ENCODE data around the gene NUCB1. TPM values are rescaled to one million over a fixed set of nuclear protein-coding genes. Genes with fewer than 3 reads are reported as not detected.
"Not testable (repeated sequence)": the region's sequence is repeated elsewhere in the genome, so short reads cannot be mapped to it uniquely, and the experiment has no call there.

NUCB1 gene
- total and polyA plus RNA-seq, 5 donors from 2014 or later: 72.8 to 133 (median 88.3) TPM

DNA sequence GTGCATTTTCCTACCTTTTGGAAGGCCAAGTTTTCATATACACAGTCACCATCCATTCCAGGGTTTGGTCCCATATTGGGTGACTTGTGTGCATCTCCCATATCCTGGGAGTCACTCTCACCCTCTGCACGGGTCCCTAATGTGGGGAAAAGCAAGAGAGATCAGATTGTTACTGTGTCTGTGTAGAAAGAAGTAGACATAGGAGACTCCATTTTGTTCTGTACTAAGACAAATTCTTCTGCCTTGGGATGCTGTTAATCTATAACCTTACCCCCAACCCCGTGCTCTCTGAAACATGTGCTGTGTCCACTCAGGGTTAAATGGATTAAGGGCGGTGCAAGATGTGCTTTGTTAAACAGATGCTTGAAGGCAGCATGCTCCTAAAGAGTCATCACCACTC, 10.6 kb upstream of the NUCB1 start:
- not testable (repeated sequence) for H3K9me3 Mint-ChIP-seq; DNase-seq; ATAC-seq (ENCODE audit: low read depth in 2 of 2); H3K4me1 Mint-ChIP-seq; H3K27ac ChIP-seq (ENCODE audit: insufficient read depth, low read length, poor library complexity, severe bottlenecking); H3K4me3 Mint-ChIP-seq; H3K27ac Mint-ChIP-seq; H3K4me3 ChIP-seq (ENCODE audit: low read depth, low read length); H3K27me3 ChIP-seq (ENCODE audit: control insufficient read depth, insufficient read depth, low read length); H3K36me3 Mint-ChIP-seq; H3K36me3 ChIP-seq (ENCODE audit: control insufficient read depth, insufficient read depth, low read length); H3K4me1 ChIP-seq (ENCODE audit: control insufficient read depth, insufficient read depth, low read length, poor library complexity, severe bottlenecking); H3K9me3 ChIP-seq (ENCODE audit: control insufficient read depth in 2 of 2, low read length in 2 of 2)
- peaks cover 24% of the 10 kb centered on the region for H3K27me3 Mint-ChIP-seq

DNA sequence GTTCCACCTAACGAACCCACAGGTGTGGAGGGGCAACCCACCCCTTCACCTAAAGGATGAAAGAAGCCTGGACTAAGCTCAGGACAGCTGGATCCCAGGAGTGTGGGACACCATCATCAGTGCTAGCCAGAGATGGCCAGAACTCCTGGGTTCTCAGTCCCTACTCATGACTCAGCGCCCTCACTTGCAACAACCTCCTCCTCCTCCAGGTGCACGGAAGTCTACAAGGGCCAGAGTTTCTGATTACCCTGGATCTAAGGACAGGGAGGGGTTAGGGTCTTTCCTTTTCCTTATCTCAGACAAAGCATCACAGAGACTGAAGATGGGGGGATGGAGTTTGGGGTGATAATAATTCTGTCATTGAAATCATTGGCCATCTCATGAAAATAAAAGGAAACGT, 9.6 kb upstream of the NUCB1 start:
- peak overlapping the region in 1 of 4 donors; percentile 3 for H3K4me3 Mint-ChIP-seq
- Histone ChIP-seq H3K27me3 (ENCODE audit: control insufficient read depth, insufficient read depth, low read length) (peaks cover 10% of the 10 kb centered on the region), H3K4me1 (ENCODE audit: control insufficient read depth, insufficient read depth, low read length, poor library complexity, severe bottlenecking) (peaks cover 1% of the 10 kb centered on the region), H3K9me3 (ENCODE audit: control insufficient read depth in 2 of 2, low read length in 2 of 2) (no peaks in the 10 kb centered on the region), H3K4me3 (ENCODE audit: low read depth, low read length) (no peak overlapping the region), H3K27ac (ENCODE audit: insufficient read depth, low read length, poor library complexity, severe bottlenecking) (no peak overlapping the region), H3K36me3 (ENCODE audit: control insufficient read depth, insufficient read depth, low read length) (no peaks in the 10 kb centered on the region)
- H3K27me3 Mint-ChIP-seq: peaks cover 34% of the 10 kb centered on the region
- no peak overlapping the region for H3K27ac Mint-ChIP-seq
- peaks cover 0 to 1% (median 0%) of the 10 kb centered on the region in 7 donors for H3K9me3 Mint-ChIP-seq
- H3K36me3 Mint-ChIP-seq: no peaks in the 10 kb centered on the region
- H3K4me1 Mint-ChIP-seq: peaks cover 0 to 10% (median 2%) of the 10 kb centered on the region in 4 donors
- no peak for ATAC-seq (ENCODE audit: low read depth in 2 of 2)
- no peak for DNase-seq

DNA sequence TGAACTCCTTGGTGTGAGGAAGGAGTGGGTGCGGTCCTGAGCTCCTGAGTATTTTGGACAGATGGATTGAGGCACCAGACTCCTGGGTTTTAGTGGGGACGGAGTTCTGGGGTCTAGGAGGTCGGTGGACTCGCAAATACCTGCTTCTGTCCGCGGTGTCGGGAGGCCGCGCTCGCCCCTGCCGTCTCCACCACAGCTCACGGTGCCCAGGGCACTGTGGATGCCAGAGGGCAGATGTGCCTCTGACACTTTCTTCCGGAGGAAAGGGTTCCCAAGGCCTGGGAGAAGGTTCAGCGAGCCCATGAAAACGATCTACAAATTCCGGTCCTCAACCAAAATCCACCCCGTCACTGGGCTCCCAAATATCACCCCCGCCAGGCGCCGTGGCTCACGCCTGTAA, 4.9 kb upstream of the NUCB1 start:
- Histone ChIP-seq H3K27ac (ENCODE audit: insufficient read depth, low read length, poor library complexity, severe bottlenecking) (no peak overlapping the region), H3K4me3 (ENCODE audit: low read depth, low read length) (no peak overlapping the region), H3K4me1 (ENCODE audit: control insufficient read depth, insufficient read depth, low read length, poor library complexity, severe bottlenecking) (peaks cover 9% of the 10 kb centered on the region), H3K9me3 (ENCODE audit: control insufficient read depth in 2 of 2, low read length in 2 of 2) (no peaks in the 10 kb centered on the region), H3K36me3 (ENCODE audit: control insufficient read depth, insufficient read depth, low read length) (no peaks in the 10 kb centered on the region), H3K27me3 (ENCODE audit: control insufficient read depth, insufficient read depth, low read length) (peaks cover 10% of the 10 kb centered on the region)
- peaks cover 0 to 3% (median 0%) of the 10 kb centered on the region in 7 donors for H3K9me3 Mint-ChIP-seq
- ATAC-seq (ENCODE audit: low read depth in 2 of 2) (no peak), DNase-seq (no peak)
- no peak overlapping the region for H3K27ac Mint-ChIP-seq
- peaks cover 48% of the 10 kb centered on the region for H3K27me3 Mint-ChIP-seq
- peak overlapping the region in 3 of 4 donors; percentile 7 to 63 (median 28) for H3K4me3 Mint-ChIP-seq
- H3K36me3 Mint-ChIP-seq: no peaks in the 10 kb centered on the region
- peaks cover 0 to 29% (median 7%) of the 10 kb centered on the region in 4 donors for H3K4me1 Mint-ChIP-seq

DNA sequence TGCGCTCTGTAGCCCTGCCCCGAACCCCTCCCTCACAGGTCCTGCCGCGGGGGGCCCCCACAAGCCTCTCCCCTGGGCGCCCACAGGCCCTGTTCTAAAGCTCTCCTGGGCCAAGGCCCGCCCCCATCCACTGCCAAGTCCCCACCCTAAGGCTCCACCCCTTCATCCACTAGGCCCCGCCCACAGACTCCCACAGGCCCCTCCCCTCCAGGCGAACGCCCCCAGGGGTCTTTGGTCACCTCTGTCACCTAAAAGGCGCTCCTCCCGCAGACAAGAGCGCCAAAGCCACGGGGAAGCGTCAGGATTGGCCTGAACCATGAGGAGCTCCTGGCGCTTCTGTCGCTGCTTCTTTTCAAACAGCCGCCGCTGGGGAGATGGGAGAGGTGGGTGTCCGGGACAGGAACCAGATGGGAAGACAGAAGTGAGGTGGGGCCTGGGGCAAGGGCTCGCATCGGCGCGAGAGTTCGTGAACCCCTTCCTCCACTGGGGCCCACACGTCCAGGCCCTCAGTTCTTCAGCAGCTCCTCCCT, 3.9 kb upstream of the NUCB1 start:
- Mint-ChIP-seq H3K36me3 (peaks cover 4% of the 10 kb centered on the region), H3K27me3 (peaks cover 48% of the 10 kb centered on the region), H3K27ac (peak overlapping the region; percentile 12 to 96 (median 81)), H3K4me1 (peaks cover 0 to 36% (median 11%) of the 10 kb centered on the region in 4 donors), H3K9me3 (peaks cover 0 to 3% (median 0%) of the 10 kb centered on the region in 7 donors), H3K4me3 (peak overlapping the region; percentile 43 to 75 (median 64))
- Histone ChIP-seq H3K9me3 (ENCODE audit: control insufficient read depth in 2 of 2, low read length in 2 of 2) (no peaks in the 10 kb centered on the region), H3K27me3 (ENCODE audit: control insufficient read depth, insufficient read depth, low read length) (peaks cover 10% of the 10 kb centered on the region), H3K27ac (ENCODE audit: insufficient read depth, low read length, poor library complexity, severe bottlenecking) (no peak overlapping the region), H3K4me3 (ENCODE audit: low read depth, low read length) (no peak overlapping the region), H3K4me1 (ENCODE audit: control insufficient read depth, insufficient read depth, low read length, poor library complexity, severe bottlenecking) (peaks cover 19% of the 10 kb centered on the region), H3K36me3 (ENCODE audit: control insufficient read depth, insufficient read depth, low read length) (no peaks in the 10 kb centered on the region)
- DNase-seq (peak in 2 of 3 donors; percentile 36 to 47), ATAC-seq (ENCODE audit: low read depth in 2 of 2) (no peak)

DNA sequence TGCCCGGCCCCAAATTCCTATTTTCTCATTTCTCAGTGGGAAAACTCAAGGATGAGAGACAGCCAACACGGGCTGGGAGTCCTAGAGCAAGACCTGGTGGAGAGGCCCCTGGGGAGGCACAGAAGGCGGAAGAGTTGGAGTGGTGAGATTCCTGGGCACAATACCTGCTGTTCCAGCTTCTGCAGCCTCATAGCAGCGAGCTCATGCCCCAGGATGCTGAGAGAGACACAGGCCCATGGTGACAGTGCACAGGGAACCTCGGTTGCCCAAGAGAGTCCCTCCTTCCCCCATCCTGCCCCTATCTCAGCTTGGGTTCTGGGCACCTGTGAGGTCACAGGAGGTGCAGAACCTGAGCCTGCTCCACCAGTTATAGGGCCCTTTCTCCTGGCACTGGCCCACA, 2.9 kb upstream of the NUCB1 start:
- H3K27ac Mint-ChIP-seq: peak overlapping the region in 2 of 3 donors; percentile 12 to 34
- Histone ChIP-seq H3K36me3 (ENCODE audit: control insufficient read depth, insufficient read depth, low read length) (no peaks in the 10 kb centered on the region), H3K27me3 (ENCODE audit: control insufficient read depth, insufficient read depth, low read length) (peaks cover 8% of the 10 kb centered on the region), H3K9me3 (ENCODE audit: control insufficient read depth in 2 of 2, low read length in 2 of 2) (no peaks in the 10 kb centered on the region), H3K27ac (ENCODE audit: insufficient read depth, low read length, poor library complexity, severe bottlenecking) (no peak overlapping the region), H3K4me1 (ENCODE audit: control insufficient read depth, insufficient read depth, low read length, poor library complexity, severe bottlenecking) (peaks cover 25% of the 10 kb centered on the region), H3K4me3 (ENCODE audit: low read depth, low read length) (no peak overlapping the region)
- ATAC-seq (ENCODE audit: low read depth in 2 of 2) (no peak), DNase-seq (no peak)
- peak overlapping the region in 1 of 4 donors; percentile 43 for H3K4me3 Mint-ChIP-seq
- H3K9me3 Mint-ChIP-seq: peaks cover 0 to 1% (median 0%) of the 10 kb centered on the region in 7 donors
- peaks cover 0 to 45% (median 15%) of the 10 kb centered on the region in 4 donors for H3K4me1 Mint-ChIP-seq
- H3K27me3 Mint-ChIP-seq: peaks cover 41% of the 10 kb centered on the region
- H3K36me3 Mint-ChIP-seq: peaks cover 4% of the 10 kb centered on the region

DNA sequence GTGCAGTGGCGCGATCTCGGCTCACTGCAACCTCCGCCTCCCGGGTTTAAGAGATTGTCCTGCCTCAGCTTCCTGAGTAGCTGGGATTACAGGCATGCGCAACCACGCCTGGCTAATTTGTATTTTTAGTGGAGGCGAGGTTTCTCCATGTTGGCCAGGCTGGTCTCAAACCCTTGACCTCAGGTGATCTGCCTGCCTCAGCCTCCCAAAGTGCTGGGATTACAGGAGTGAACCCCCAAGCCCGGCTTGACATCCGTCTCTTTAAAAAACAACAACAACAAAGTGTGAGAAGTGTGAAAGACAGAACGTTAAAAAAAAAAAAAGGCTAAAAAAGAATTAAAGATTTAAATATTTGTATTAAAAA, 744 bp upstream of the NUCB1 start:
- not testable (repeated sequence) for H3K36me3 ChIP-seq (ENCODE audit: control insufficient read depth, insufficient read depth, low read length); H3K36me3 Mint-ChIP-seq; H3K9me3 Mint-ChIP-seq; H3K9me3 ChIP-seq (ENCODE audit: control insufficient read depth in 2 of 2, low read length in 2 of 2); ATAC-seq (ENCODE audit: low read depth in 2 of 2); DNase-seq; H3K27me3 ChIP-seq (ENCODE audit: control insufficient read depth, insufficient read depth, low read length)
- Histone ChIP-seq H3K4me3 (ENCODE audit: low read depth, low read length) (peak overlapping the region; percentile 83), H3K27ac (ENCODE audit: insufficient read depth, low read length, poor library complexity, severe bottlenecking) (peak overlapping the region; percentile 84), H3K4me1 (ENCODE audit: control insufficient read depth, insufficient read depth, low read length, poor library complexity, severe bottlenecking) (peaks cover 25% of the 10 kb centered on the region)
- Mint-ChIP-seq H3K4me1 (peaks cover 0 to 54% (median 19%) of the 10 kb centered on the region in 4 donors), H3K27me3 (peaks cover 25% of the 10 kb centered on the region), H3K4me3 (peak overlapping the region; percentile 82 to 99 (median 89)), H3K27ac (peak overlapping the region in 1 of 3 donors; percentile 96)

DNA sequence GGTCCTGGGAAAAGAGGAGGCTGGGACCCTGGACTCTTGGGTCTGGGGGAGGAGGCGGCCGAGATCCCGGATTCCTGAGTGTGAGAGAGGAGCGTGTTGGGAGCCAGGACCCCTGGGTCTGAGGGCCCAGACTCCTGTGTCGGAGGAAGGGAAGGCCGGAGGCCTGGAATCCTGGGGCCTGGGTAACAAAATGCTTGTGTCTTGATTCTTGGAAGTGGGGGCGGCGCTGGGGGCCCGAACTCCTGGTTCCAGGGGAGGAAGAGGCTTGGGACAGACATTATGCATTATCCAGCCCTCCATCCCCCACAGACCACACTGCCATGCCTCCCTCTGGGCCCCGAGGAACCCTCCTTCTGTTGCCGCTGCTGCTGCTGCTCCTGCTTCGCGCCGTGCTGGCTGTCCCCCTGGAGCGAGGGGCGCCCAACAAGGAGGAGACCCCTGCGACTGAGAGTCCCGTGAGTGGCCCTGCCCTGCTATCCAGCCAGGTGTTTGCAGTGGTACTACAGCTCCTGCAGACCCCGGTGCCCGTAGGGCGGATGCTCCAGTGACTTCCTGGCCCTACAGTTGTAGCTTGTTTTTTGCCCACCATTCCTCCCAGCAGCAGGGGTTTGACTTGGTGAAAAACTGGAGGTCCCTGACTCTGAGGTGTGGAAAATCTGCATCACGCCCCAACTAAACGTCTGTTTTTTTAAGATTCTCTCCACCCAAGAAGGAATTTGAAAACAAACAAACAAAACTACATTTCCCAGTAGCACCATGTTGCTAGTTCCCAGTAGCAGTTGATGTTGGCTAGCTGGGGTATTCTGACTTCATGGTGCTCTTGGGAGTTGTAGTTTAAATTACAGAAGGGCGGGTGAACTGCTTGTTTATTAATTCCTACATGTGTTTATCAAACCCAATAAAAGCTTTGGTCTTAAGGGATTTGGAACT, 630 bp downstream of the NUCB1 start:
- peak overlapping the region; percentile 83 for H3K4me3 ChIP-seq (ENCODE audit: low read depth, low read length)
- Mint-ChIP-seq H3K27me3 (peaks cover 13% of the 10 kb centered on the region), H3K27ac (peak overlapping the region; percentile 96 to 97 (median 96)), H3K36me3 (peaks cover 16% of the 10 kb centered on the region), H3K4me3 (peak overlapping the region; percentile 91 to 99 (median 96)), H3K9me3 (peaks cover 0 to 1% (median 0%) of the 10 kb centered on the region in 7 donors), H3K4me1 (peaks cover 0 to 45% (median 17%) of the 10 kb centered on the region in 4 donors)
- no peaks in the 10 kb centered on the region for H3K27me3 ChIP-seq (ENCODE audit: control insufficient read depth, insufficient read depth, low read length)
- peaks cover 22% of the 10 kb centered on the region for H3K4me1 ChIP-seq (ENCODE audit: control insufficient read depth, insufficient read depth, low read length, poor library complexity, severe bottlenecking)
- no peaks in the 10 kb centered on the region for H3K9me3 ChIP-seq (ENCODE audit: control insufficient read depth in 2 of 2, low read length in 2 of 2)
- H3K36me3 ChIP-seq (ENCODE audit: control insufficient read depth, insufficient read depth, low read length): peaks cover 8% of the 10 kb centered on the region
- ATAC-seq (ENCODE audit: low read depth in 2 of 2) (no peak), DNase-seq (peak in 1 of 3 donors; percentile 70)
- H3K27ac ChIP-seq (ENCODE audit: insufficient read depth, low read length, poor library complexity, severe bottlenecking): peak overlapping the region; percentile 84

Measured in CD4-positive, CD25-positive, alpha-beta regulatory T cell (primary cell).